AML-193 (cell line): ENCODE data around the gene FSHB.
"Not testable (repeated sequence)": the region's sequence is repeated elsewhere in the genome, so short reads cannot be mapped to it uniquely, and the experiment has no call there.

Experiments used
- DNase-seq, 2 experiments: peaks; one replicate each; lab custom pipeline; 2025; lab: John Stamatoyannopoulos, UW

FSHB gene

GRCh38 chr11:30268638-30269037, 37.8 kb downstream of the FSHB start:
- not testable (repeated sequence) for DNase-seq

GRCh38 chr11:30270671-30271070, 39.9 kb downstream of the FSHB start:
- DNase-seq: no peak

- DNase-seq: no peak
Observed at GRCh38 chr11:30277176-30277575, 46.4 kb downstream of the FSHB start.

- DNase-seq: no peak
Observed at GRCh38 chr11:30279796-30280195, 49.0 kb downstream of the FSHB start.

GRCh38 chr11:30281476-30282288, 50.9 kb downstream of the FSHB start:
- DNase-seq: no peak

- DNase-seq: no peak
Observed at GRCh38 chr11:30282289-30282631, 51.4 kb downstream of the FSHB start.
